Mesendoderm (in vitro differentiated cells): ENCODE measurements around the gene NEMP2.

Source experiments
- DNase-seq: peaks from one replicate; pipeline ENCODE4 v3.0.0; 2013
- H2AK5ac ChIP-seq: 2 replicates; pipeline ENCODE4 v1.6.1; 2013; ENCODE audit warnings: low read length, inconsistent platforms
- H2BK120ac ChIP-seq: 2 replicates; pipeline ENCODE4 v1.6.1; 2013; ENCODE audit warnings: low read depth, mild to moderate bottlenecking, low read length, moderate library complexity, mixed read lengths
- H2BK15ac ChIP-seq: replicated peaks from 2 replicates; pipeline ENCODE4 v1.6.1; 2013; ENCODE audit warnings: low read depth, mild to moderate bottlenecking, moderate library complexity
- H2BK5ac ChIP-seq: 2 replicates; pipeline ENCODE4 v1.6.1; 2013; ENCODE audit warnings: low read length, inconsistent platforms
- H3K18ac ChIP-seq: 2 replicates; pipeline ENCODE4 v1.6.1; 2013; ENCODE audit warnings: mild to moderate bottlenecking, low read length, mixed read lengths
- H3K23ac ChIP-seq: one replicate; pipeline ENCODE4 v1.6.1; 2013; ENCODE audit warnings: low read length
- H3K27ac ChIP-seq: 2 replicates; pipeline ENCODE4 v1.5.1; 2013; ENCODE audit warnings: low read depth, mild to moderate bottlenecking, inconsistent platforms, low read length, moderate library complexity
- H3K27me3 ChIP-seq: 2 replicates; pipeline ENCODE4 v1.6.1; 2013; ENCODE audit warnings: low read length, control low read depth, mild to moderate bottlenecking, inconsistent platforms; ENCODE audit not compliant: insufficient read depth, poor library complexity
- H3K36me3 ChIP-seq: 2 replicates; pipeline ENCODE4 v1.6.1; 2013; ENCODE audit warnings: low read length, inconsistent platforms; ENCODE audit not compliant: control insufficient read depth, insufficient read depth
- H3K4ac ChIP-seq: one replicate; pipeline ENCODE4 v1.6.1; 2013; ENCODE audit warnings: low read depth, mild to moderate bottlenecking, low read length, moderate library complexity
- H3K4me1 ChIP-seq: 2 replicates; pipeline ENCODE4 v1.6.1; 2013; ENCODE audit warnings: low read depth, low read length, inconsistent platforms; ENCODE audit not compliant: control insufficient read depth
- H3K4me2 ChIP-seq: 2 replicates; pipeline ENCODE4 v1.6.1; 2013; ENCODE audit warnings: low read length
- H3K4me3 ChIP-seq: 2 replicates; pipeline ENCODE4 v1.5.1; 2013; ENCODE audit warnings: mild to moderate bottlenecking, low read length
- H3K56ac ChIP-seq: one replicate; pipeline ENCODE4 v1.6.1; 2013; ENCODE audit warnings: low read length
- H3K79me1 ChIP-seq: 2 replicates; pipeline ENCODE4 v1.6.1; 2013; ENCODE audit warnings: low read length, inconsistent platforms
- H3K79me2 ChIP-seq: 2 replicates; pipeline ENCODE4 v1.6.1; 2013; ENCODE audit warnings: mild to moderate bottlenecking, low read length; ENCODE audit not compliant: control insufficient read depth, insufficient read depth
- H3K9ac ChIP-seq: 2 replicates; pipeline ENCODE4 v1.6.1; 2013; ENCODE audit warnings: low read length, inconsistent platforms
- H4K5ac ChIP-seq: one replicate; pipeline ENCODE4 v1.6.1; 2013; ENCODE audit warnings: low read length
- H4K8ac ChIP-seq: one replicate; pipeline ENCODE4 v1.6.1; 2013; ENCODE audit warnings: low read depth, mild to moderate bottlenecking, control low read depth, low read length, moderate library complexity
- WGBS: extraction: QIAGEN DNeasy Blood & Tissue Kit; methylation state at CpG from one replicate; pipeline ENCODE4 v1.1.7; 2013; ENCODE audit warnings: low lambda C conversion rate, missing lambda C conversion rate; ENCODE audit not compliant: insufficient coverage; ENCODE audit errors: extremely low coverage; 5-methylcytosine and 5-hydroxymethylcytosine counted together

Gene NEMP2

GRCh38 chr2:190460487-190460886 lies 74.0 kb downstream of the NEMP2 start:
- Histone ChIP-seq H2BK5ac (no peak overlapping the region), H3K4ac (no peak overlapping the region), H4K5ac (no peak overlapping the region), H3K23ac (no peak overlapping the region), H3K27ac (no peak overlapping the region), H3K4me1 (no peaks in the 10 kb centered on the region), H2AK5ac (no peak overlapping the region), H3K79me2 (no peaks in the 10 kb centered on the region), H2BK120ac (no peak overlapping the region), H3K27me3 (no peaks in the 10 kb centered on the region), H4K8ac (no peak overlapping the region), H3K4me2 (no peak overlapping the region), H2BK15ac (no peak overlapping the region), H3K56ac (no peak overlapping the region), H3K18ac (no peak overlapping the region), H3K79me1 (no peaks in the 10 kb centered on the region), H3K4me3 (no peak overlapping the region), H3K9ac (no peak overlapping the region), H3K36me3 (no peaks in the 10 kb centered on the region)
- no CpG with 5 or more reads among the region's 5 CpGs for WGBS
- DNase-seq, result no peak

DNA sequence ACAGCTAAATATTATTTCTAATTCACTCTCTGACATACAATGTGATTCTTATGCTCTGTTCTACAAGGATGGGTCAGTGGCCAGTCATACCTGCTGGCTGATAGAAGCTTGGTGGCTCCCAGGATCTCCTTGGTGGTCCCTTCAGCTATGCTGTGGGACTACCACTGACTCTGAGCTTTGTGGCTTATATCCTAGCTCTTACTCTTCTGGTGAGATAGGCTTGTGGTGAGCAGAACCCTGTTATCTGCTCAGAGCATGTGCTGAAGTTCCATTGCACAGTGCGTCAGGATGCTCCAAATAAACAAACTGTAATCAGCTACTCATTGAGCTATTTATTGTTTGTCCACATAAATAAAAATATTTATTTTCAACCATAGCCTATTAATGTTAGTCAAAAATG lies 74.6 kb downstream of the NEMP2 start:
- WGBS, result no CpG with 5 or more reads among the region's 1 CpG
- no peaks in the 10 kb centered on the region for H3K4me1 ChIP-seq
- H3K9ac ChIP-seq, result no peak overlapping the region
- no peak overlapping the region for H3K4me3 ChIP-seq
- no peak overlapping the region for H3K4ac ChIP-seq
- H3K79me1 ChIP-seq, result no peaks in the 10 kb centered on the region
- DNase-seq, result no peak
- H3K18ac ChIP-seq, result no peak overlapping the region
- no peak overlapping the region for H3K27ac ChIP-seq
- H3K36me3 ChIP-seq, result no peaks in the 10 kb centered on the region
- no peak overlapping the region for H3K4me2 ChIP-seq
- H2BK5ac ChIP-seq, result no peak overlapping the region
- no peak overlapping the region for H4K8ac ChIP-seq
- H2BK120ac ChIP-seq, result no peak overlapping the region
- H3K56ac ChIP-seq, result no peak overlapping the region
- H3K27me3 ChIP-seq, result no peaks in the 10 kb centered on the region
- no peak overlapping the region for H2BK15ac ChIP-seq
- no peaks in the 10 kb centered on the region for H3K79me2 ChIP-seq
- no peak overlapping the region for H2AK5ac ChIP-seq
- H3K23ac ChIP-seq, result no peak overlapping the region
- H4K5ac ChIP-seq, result no peak overlapping the region

GRCh38 chr2:190458352-190459107 lies 76.0 kb downstream of the NEMP2 start:
- no peak overlapping the region for H2AK5ac ChIP-seq
- no peak overlapping the region for H3K18ac ChIP-seq
- H3K36me3 ChIP-seq, result no peaks in the 10 kb centered on the region
- no peaks in the 10 kb centered on the region for H3K79me2 ChIP-seq
- H3K4me3 ChIP-seq, result no peak overlapping the region
- WGBS, result no CpG with 5 or more reads among the region's 8 CpGs
- no peak overlapping the region for H2BK15ac ChIP-seq
- no peak overlapping the region for H3K4me2 ChIP-seq
- no peak overlapping the region for H4K5ac ChIP-seq
- H3K4me1 ChIP-seq, result no peaks in the 10 kb centered on the region
- H2BK120ac ChIP-seq, result no peak overlapping the region
- H3K27me3 ChIP-seq, result no peaks in the 10 kb centered on the region
- H3K23ac ChIP-seq, result no peak overlapping the region
- H2BK5ac ChIP-seq, result no peak overlapping the region
- H3K79me1 ChIP-seq, result no peaks in the 10 kb centered on the region
- DNase-seq, result no peak
- H3K27ac ChIP-seq, result no peak overlapping the region
- H4K8ac ChIP-seq, result no peak overlapping the region
- no peak overlapping the region for H3K9ac ChIP-seq
- no peak overlapping the region for H3K56ac ChIP-seq
- H3K4ac ChIP-seq, result no peak overlapping the region

DNA sequence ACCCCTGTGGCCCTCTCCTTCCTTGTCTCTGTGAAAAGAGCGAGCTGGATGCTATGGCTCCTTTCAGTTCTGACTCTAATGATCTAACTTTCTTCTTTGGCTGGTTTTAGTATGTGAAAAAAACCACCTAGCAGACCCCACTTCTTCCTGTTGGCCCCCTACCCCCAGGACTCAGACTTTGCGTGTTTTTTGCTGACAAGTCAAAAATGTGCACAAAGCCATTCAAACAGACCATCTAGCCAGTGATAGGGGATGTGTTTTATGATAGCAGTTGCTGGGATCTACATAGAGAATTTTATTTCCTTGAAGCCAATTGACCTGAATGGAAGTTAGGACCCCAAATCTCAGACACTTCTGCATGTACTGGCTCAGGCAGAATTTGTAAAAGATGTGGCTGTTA lies 77.3 kb downstream of the NEMP2 start:
- Histone ChIP-seq H3K23ac (no peak overlapping the region), H4K8ac (no peak overlapping the region), H3K36me3 (no peaks in the 10 kb centered on the region), H3K9ac (no peak overlapping the region), H2BK120ac (no peak overlapping the region), H2AK5ac (no peak overlapping the region), H3K4me2 (no peak overlapping the region), H3K27me3 (no peaks in the 10 kb centered on the region), H3K79me1 (no peaks in the 10 kb centered on the region), H3K4ac (no peak overlapping the region), H3K27ac (no peak overlapping the region), H2BK15ac (no peak overlapping the region), H2BK5ac (no peak overlapping the region), H3K56ac (no peak overlapping the region), H3K4me3 (no peak overlapping the region), H3K4me1 (no peaks in the 10 kb centered on the region), H3K18ac (no peak overlapping the region), H3K79me2 (no peaks in the 10 kb centered on the region), H4K5ac (no peak overlapping the region)
- no CpG with 5 or more reads among the region's 2 CpGs for WGBS
- DNase-seq, result no peak

DNA sequence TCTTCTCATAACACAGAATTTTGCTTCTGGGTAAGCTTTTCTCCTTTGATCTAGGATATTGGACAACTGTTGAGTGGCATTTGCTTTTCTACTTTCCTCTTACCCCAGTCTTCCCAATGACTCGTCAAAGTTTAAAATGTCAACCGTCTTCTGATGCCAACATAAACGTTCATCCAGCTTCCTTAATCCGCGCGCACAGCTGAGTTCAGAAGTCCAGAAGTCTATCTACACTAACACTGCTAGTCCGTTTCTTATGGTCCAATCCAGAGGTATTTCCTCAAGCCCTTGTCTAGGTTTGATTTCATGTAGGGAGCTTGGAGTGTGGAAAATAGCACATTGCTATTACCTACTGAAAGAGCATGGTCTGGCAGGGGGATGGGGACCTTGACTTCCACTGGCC lies 77.7 kb downstream of the NEMP2 start:
- H3K36me3 ChIP-seq, result no peaks in the 10 kb centered on the region
- H3K27ac ChIP-seq, result no peak overlapping the region
- H3K4ac ChIP-seq, result no peak overlapping the region
- no peak overlapping the region for H2BK15ac ChIP-seq
- DNase-seq, result no peak
- no peak overlapping the region for H3K56ac ChIP-seq
- H3K4me2 ChIP-seq, result no peak overlapping the region
- no peaks in the 10 kb centered on the region for H3K27me3 ChIP-seq
- no peak overlapping the region for H4K8ac ChIP-seq
- H3K79me2 ChIP-seq, result no peaks in the 10 kb centered on the region
- no peak overlapping the region for H4K5ac ChIP-seq
- H3K4me1 ChIP-seq, result no peaks in the 10 kb centered on the region
- no peak overlapping the region for H3K4me3 ChIP-seq
- H3K9ac ChIP-seq, result no peak overlapping the region
- H3K18ac ChIP-seq, result no peak overlapping the region
- H2BK120ac ChIP-seq, result no peak overlapping the region
- H2BK5ac ChIP-seq, result no peak overlapping the region
- no peaks in the 10 kb centered on the region for H3K79me1 ChIP-seq
- WGBS, result no CpG with 5 or more reads among the region's 7 CpGs
- H2AK5ac ChIP-seq, result no peak overlapping the region
- H3K23ac ChIP-seq, result no peak overlapping the region
